GM18502 (cell line): ENCODE data around the gene CAPN9.

Experiments
- ATAC-seq: cut with Tn5 transposase; IDR thresholded peaks from one replicate; pipeline ENCODE4 v1.9.1; 2021; ENCODE audit warnings: mild to moderate bottlenecking; ENCODE audit not compliant: unreplicated experiment, poor library complexity

Gene CAPN9

DNA sequence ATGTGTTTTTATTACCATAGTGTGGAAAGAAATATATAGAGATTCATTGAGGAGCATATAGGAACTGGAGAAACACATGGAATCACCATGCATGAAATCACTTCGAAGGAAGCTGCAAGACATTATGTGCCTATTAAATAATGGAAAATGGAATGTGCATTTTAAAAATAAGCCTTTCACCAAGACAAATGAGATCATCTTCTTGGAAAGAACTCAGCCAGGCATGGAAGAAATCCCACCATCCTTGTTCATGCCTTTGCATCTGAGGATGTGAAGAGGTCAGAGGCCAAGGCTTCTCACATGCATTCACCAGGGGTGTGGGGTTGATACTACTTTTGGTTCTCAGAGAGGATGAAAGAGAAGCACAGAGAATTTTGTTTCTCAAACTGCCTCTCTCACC is 71.2 kb downstream of the CAPN9 start:
- ATAC-seq = no peak

DNA sequence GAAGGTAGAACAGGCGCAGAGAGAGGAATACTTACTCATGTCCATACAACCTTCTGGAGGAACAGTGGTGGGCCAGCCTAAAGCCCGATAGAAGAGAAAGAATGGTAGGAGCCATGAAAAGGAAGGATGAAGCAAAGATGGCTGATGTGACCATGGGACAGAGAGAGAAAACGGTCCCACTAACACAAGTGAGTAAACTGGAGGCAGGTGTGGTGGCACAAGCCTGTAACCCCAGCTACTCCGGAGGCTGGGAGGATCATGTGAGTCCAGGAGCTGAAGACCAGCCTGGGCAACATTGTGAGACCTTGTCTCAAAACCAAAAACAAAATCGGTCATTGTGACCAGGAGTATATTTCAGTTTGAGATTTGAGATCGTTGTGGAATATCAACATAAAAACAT is 71.7 kb downstream of the CAPN9 start:
- ATAC-seq = no peak

DNA sequence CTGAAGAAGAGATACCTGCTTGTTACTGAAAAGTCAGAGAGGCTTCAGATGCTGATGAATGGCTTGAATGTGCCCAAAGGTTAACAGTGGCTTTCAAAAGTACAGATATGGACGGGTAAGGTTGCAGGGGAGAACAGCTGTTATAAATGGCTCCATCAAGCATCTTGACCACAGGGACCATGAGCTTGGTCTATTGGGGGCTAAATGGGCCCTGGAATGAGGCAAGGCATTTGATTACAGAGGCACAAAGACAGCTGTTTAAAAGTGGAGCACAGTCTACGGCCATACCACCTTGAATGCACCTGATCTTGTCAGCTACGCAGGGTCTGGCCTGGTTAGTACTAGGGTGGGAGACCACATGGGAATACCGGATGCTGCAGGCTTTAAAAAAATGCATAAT is 72.8 kb downstream of the CAPN9 start:
- ATAC-seq = no peak

DNA sequence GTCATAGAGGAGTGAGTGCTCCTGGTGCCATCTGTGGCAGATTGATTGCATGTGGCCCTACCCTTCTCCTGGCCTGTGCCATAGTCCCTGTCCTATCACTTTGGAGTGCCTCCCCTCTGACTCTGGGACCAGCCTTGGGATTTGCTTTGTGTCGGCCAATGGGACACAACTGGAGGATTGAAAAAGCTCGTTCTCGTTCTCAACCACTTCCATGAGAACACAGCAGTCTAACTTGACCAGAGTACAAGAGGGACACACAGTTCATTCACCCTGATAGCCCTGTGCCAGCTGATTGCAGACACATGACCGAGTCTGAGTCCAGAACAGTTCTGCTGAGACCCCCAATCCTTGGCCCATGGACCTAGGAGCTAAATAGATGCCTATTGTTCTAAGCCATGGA is 73.4 kb downstream of the CAPN9 start:
- no peak for ATAC-seq

DNA sequence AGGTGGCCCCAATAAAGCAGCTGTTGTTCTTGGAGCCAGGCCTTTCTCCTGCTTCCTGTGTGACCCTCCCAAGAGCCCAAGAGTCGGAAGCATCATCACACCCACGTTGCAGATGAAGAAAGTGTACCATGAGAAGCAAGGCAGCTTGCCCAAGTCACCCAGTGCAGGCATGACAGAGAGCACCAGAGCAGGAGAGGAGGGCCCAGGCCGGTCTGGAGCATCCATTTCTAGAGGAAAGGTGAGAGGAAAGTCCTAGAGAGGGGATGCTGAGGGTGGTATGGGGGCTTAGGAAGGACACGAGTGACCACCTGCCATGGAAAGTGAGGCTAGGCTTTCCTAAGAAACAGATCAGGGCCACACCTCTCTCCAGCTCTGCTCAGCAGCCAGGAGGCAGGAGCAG is 74.2 kb downstream of the CAPN9 start:
- ATAC-seq = no peak

DNA sequence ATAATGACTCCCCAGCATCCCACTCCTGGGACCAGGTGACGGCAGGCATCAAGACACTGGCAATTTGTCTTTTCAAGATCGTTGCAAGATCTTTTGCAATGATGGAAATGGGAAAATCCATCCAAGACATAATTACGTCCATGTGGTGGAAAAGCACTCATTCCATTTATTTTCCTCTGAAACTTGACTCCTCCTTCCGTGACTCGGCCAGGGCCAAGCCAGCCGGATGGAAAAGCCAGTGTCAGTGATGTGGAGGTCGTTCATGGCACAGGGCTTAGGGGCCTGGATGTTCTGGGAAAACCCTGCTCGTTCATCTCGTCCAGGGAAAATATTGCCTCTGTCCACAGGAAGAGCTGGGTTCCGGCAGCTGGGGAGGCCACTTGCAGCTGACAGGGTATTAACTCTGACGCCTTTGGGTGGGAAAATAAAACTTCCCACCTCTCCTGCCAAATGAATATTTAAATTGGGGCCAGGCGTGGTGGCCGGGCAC is 74.9 kb downstream of the CAPN9 start:
- ATAC-seq = no peak

DNA sequence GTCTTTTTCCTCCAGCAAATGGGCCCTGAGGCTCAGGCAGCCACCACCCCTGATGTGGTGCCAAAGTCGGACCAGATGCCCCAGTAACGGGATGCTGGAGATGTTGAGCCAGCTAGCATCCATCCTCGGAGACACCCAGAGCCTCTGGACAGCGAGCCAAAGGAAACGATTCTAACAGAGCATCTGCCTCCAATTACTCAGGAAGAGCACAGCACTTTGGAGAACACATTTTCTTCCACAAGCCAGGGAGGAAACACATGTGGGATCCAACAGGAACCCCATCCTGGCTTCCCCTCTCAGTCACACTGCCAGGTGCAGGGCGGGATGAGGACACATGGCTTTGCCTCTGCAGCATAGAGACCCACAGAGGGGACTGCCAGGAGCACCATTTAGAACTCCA is 76.2 kb downstream of the CAPN9 start:
- no peak for ATAC-seq

DNA sequence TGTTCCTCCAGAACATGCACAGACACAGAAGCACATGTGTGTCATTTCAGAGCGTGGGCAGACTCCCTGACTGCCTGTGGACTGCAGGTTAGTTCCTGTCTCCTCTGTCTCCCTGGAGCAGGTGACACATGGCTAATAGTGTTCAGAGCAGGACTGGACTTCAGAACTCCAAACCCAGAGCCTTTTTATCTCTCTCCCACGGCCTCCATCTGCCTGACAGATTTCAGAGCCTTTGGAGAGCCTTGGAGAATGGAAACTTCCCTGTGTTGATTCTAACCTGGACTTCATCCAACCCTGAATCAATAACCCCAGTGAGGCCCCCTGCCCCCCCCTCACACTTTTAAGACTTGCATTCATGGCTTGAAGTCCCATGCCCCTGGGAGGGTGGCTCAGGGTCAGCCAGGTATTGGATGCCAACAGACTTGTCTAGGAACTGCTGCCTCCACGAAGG is 76.8 kb downstream of the CAPN9 start:
- no peak for ATAC-seq

DNA sequence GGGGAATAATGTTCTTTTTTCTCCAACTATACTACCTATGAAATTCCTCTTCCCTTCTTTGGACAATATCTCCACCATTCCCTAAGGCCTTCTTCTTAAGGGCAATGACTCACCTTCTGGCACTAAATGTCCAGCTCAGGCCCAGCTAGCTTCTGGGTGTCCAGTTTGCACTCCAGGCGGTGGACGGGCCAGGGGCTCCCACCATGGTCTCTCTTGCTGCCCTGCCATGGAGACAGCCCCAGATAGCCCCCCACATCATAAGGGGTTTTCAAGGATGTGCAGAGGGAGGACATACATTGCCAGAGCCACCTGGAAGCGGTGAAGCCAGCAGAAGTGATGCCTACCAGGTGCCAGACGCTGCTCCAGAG is 77.3 kb downstream of the CAPN9 start:
- no peak for ATAC-seq

DNA sequence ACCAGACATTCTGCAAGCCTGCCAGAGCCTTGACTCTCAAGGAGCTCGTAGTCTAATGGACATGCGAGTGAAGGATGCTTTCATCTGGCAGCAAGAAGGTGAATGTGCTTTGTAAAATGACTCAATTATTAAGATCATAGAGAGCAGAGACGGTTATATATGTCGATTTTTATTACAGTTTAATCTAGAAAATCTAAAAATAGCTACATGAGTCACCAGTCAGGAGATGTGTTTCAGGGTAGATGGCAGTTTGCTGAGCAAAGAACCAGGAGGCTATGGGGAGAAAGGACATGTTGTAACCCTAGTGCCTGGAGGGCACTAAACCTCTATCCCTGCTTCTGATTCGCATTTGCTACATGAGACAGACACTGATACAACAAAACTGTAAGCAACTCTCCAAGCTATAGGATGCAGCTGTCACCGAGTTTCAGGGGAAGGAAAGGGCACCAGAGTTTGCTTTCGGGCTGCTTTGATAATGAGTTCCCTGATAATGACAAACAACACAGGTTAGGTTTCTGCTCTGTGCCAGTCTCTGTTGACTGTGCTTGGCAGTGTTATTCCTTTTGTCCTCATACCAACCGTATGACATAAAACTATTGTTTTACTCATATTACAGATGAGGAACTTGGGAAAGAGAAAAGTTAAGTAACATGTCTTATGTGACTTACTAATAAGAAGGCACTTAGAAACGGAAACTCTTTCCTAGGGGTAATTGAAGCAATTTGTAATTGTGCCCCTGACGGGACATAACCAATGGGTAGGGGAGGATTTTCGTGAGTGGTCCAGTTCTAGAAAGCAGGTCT is 77.9 kb downstream of the CAPN9 start:
- no peak for ATAC-seq

DNA sequence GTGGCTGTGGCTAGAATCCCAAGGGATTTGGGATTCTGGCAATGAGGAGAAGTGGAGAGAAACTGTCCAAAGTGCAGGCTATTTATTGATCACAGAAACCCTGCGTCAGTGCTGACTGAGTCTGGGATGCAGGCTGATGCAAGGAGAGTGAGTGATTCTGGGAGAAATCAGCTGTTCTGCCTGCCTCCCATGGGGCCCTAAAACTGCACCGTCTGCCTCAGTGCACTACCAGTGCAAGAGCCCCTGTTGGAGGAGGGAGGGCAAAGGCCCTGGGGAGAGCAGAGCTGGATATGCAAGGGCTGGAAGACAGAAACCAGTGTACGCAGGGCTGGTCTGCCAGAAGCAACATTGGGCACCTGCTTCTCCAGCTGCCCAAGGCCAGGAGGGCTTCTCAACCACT is 78.6 kb downstream of the CAPN9 start:
- ATAC-seq = no peak

DNA sequence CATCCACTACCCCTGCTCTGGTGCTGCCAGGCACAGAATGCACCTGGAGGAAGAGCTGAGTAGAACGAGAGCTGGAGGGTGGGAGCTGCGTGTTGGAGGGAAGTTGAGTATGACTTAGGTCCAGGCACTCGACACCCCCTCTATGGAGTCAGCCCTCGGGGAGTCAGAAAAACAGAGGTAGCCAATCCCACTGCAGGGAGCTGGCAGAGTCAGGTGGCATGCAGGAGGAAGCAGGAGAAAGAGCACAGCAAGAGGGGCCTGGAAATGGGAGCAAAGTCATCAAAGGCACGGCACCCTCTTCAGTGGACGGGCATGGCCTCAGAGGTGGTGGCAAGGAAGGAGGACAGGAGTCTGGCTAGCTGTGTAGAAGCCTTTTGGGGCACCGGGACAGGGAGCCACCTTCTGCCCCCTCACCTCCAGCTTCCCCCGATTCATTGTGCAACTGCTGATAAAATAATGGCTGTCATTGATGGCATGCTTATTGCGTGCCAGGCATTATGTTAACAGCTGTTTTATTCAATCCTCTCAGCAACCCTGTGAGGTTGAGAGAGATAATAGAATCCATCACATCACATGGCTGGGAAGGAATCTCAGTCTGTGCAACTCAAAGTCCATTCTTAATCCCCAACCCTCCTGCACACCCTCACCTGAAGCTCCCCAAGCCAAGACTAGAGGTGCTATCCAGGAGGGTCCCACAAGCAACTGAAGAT is 79.1 kb downstream of the CAPN9 start:
- ATAC-seq = no peak

DNA sequence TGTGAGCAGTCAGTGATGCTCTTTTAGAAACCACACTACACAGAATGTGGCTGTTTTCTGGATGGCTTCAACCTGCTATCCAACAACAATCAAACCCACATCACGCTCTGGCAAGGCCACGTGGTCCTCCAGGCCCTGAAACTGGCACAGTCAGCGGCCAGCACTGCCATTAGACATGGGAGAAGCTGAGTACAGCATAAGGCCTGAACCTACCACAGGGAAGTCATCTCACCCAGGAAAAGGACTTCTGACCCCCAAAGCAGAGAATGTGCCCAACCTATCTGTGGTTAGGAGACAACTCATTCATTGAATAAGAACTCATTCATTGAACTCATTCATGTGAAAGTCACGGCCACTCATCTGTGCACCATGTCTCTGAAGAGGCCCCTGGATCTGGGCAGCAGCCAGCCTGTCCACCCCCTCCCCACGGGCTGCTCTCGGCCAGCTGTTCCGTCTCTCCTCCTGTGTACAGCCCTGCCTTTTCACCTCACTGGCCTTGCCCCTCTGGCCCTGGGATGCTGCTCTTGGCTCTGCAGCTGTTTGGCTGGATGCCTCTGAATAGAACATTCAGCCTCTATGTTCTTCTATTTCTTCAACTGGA is 80.0 kb downstream of the CAPN9 start:
- no peak for ATAC-seq

DNA sequence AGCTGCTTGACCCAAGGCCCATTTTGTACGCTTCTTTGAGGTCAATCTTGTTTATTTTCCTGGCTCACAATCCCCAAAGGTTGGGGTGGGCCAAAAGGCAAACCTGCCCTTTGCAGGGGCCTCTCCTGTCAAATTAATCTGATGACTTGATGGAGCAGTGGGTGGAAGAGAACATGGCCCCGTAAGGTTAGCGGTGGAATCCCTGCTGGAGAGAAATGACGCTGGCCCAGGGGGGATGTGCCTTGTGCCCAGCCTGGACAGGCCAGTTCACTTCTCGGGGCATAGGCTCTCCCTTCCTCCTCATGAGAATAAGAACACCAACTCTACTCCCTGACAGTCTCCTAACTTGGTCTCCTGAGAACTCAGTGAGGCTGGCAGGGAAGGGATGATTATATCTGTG is 80.6 kb downstream of the CAPN9 start:
- ATAC-seq = no peak

DNA sequence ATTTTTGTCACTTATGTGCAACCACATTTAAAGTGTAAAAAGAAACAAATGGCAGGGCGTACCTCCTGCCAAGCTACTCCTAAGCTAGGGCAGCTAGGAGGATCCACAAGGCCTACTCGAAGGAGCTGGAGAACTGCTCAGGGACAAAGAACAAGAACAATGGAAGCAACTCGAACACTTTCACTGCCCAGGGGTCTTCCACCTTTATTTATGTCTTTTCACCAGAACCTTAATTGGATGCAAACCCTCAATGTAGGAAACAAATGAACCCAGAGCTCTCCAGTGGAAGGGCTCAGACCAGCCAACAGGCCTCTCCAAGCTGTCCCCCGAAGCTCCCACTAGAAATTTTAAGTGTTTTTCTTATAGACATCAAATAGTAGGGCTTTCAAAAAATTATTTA is 81.2 kb downstream of the CAPN9 start:
- no peak for ATAC-seq

DNA sequence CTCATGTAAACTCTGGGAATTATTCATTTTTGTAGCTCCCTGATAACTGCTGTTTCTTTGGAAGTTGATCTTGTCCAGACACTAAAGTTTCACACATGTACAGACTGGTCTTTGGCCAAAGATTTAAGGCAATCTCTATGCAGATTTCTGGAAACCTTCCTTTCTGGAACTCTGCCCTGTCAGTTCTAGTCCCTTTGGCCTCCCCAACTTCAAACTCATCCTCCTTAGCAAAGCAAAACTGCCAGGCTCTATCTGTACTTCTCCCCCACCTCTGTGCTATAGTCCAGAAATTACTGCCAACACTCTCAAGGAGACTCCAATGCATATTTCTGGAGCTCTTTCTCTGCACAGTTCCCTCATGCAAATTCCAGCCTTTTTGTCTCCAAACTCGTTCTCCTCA is 84.6 kb downstream of the CAPN9 start:
- ATAC-seq = no peak

DNA sequence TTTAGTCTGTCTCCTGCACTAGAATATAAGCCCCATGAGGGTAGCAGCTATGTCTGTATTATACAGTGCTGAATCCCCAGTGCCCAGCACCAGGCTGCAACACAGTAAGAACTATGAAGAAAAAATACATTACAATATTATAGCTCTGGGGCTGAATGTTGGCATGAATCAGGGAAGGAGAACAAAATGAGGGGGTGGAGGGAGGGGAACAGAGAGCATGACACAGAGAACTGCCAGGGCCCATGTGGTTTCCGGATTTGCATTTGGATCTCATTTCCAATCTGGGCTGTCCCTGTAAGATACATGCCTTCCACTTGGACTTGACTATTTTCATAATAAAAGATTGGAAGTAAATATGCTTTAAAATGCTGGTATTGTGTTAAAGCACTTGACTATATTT is 85.3 kb downstream of the CAPN9 start:
- no peak for ATAC-seq

DNA sequence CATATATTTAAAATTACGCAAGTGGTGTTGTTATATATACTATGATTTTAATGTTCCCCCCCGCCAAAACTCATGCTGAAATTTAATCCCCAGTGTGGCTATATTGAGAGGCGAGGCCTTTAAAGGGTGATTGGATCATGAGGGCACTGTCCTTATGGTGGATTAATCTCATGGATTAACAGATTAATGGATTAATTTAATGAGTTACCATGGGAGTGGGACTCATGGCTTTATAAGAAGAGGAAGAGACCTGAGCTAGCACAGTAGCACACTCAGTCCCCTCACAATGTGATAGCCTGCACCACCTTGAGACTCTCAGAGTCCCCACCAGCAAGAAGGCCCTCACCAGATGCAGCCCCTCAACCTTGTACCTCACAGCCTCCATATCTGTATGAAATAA is 86.3 kb downstream of the CAPN9 start:
- no peak for ATAC-seq

DNA sequence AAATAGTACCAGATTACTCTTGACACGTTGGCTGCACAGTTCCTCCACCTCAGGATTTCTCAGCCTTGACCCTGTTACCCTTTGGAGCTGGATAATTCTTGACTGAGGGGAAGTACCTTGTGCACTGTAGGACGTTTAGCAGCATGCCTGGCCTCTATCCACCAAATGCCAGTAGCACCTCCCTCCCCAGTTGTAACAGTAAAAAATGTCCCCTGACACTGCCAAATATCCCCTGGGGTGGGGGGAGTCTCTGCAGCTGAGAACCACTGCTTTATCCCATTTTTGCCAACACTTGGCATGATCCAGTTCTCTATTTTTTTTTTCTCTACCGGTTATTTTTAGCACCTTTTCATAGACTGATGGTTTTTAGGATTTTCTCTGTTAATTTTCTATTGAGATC is 87.1 kb downstream of the CAPN9 start:
- ATAC-seq = no peak

DNA sequence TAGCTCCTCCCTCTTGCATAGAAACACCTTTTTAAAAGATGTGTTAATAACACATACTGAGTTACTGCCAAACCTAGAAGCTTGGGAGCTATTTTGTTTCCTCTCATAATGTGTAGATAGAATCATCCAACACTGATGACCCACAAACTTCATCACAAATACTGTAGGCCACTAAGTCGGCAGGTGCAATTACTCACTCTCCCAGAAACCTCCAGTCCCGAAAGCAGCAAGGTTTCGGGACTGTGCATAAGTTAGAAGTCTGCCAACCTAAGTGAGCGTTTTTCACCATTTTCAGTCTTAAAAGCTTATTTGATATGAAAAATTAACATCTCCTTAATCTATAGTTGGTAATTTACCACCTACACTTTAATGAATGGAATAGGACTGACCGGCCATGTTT is 89.2 kb downstream of the CAPN9 start:
- no peak for ATAC-seq

DNA sequence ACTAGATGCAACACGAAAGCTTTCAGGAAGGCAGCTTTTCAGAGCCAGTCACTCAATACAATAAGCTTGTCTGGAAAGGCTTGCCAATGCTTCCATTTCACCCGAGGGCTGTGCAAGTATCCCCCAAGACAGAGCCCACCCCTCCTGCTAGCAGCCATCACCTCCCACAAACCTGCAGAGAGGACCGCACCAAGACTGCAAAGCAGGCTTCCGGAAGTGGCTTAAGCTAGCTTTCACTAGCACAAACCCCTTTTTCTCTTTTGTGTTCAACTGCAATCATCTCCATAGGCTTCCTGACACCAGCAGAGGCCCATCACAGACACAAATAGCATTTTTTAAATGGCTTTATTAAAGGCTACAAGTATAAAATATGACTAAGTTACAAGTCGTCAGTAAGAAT is 89.6 kb downstream of the CAPN9 start:
- ATAC-seq = no peak

DNA sequence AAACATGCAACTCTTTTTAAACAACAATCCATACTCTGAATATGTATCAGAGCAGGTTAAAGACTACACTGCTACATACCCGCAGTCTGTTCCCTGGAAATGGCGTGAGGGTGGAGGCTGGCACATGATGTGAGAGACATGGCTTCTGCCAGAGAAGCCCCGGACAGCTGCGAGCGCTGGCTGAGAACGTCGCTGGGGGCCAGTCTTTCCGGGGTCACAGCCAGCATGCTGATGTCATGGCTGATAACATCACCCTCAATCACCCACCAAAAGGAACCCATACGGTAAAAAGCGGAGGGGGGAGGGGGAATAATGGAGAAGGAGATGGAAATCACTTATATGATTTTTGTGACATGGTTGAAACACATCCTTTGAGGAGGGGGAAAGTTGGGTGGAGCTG is 92.0 kb downstream of the CAPN9 start:
- ATAC-seq = no peak
